ENCODE results near the gene SUMO4.
"Not testable (repeated sequence)": the region's sequence is repeated elsewhere in the genome, so short reads cannot be mapped to it uniquely, and the experiment has no call there.

The SUMO4 gene

GRCh38 chr6:149433881-149434280 is 33.8 kb downstream of the SUMO4 start:
- DNase-seq = no peak

GRCh38 chr6:149435919-149436586 is 36.0 kb downstream of the SUMO4 start:
- DNase-seq = no peak

GRCh38 chr6:149436647-149437046 is 36.6 kb downstream of the SUMO4 start:
- DNase-seq = no peak

GRCh38 chr6:149437212-149437611 is 37.1 kb downstream of the SUMO4 start:
- no peak for DNase-seq

GRCh38 chr6:149438855-149439254 is 38.8 kb downstream of the SUMO4 start:
- no peak for DNase-seq

GRCh38 chr6:149439626-149440025 is 39.6 kb downstream of the SUMO4 start:
- no peak for DNase-seq

GRCh38 chr6:149440735-149441671 is 40.9 kb downstream of the SUMO4 start:
- no peak for DNase-seq

- no peak for DNase-seq
These were observed 41.7 kb downstream of the SUMO4 start for GRCh38 chr6:149441740-149442139.

- no peak for DNase-seq
These were observed 43.5 kb downstream of the SUMO4 start for GRCh38 chr6:149443411-149444181.

GRCh38 chr6:149444360-149445094 is 44.5 kb downstream of the SUMO4 start:
- not testable (repeated sequence) for DNase-seq

- DNase-seq = no peak
These were observed 45.0 kb downstream of the SUMO4 start for GRCh38 chr6:149445095-149445466.

GRCh38 chr6:149445573-149445972 is 45.5 kb downstream of the SUMO4 start:
- no peak for DNase-seq

- DNase-seq = no peak
These were observed 46.8 kb downstream of the SUMO4 start for GRCh38 chr6:149446791-149447376.

GRCh38 chr6:149448821-149449453 is 48.9 kb downstream of the SUMO4 start:
- DNase-seq = no peak

- no peak for DNase-seq
These were observed 50.0 kb downstream of the SUMO4 start for GRCh38 chr6:149449831-149450678.

Measured in stimulated activated CD4-positive, alpha-beta T cell treated with anti-CD3 and anti-CD28 coated beads, Interleukin-4, amount 100 ng/mL, for 4 hours (primary cell).